Measurements from ENCODE around the gene SORL1-AS1. TPM values are rescaled to one million over a fixed set of nuclear protein-coding genes. Genes with fewer than 3 reads are reported as not detected.

SORL1-AS1 gene

DNA sequence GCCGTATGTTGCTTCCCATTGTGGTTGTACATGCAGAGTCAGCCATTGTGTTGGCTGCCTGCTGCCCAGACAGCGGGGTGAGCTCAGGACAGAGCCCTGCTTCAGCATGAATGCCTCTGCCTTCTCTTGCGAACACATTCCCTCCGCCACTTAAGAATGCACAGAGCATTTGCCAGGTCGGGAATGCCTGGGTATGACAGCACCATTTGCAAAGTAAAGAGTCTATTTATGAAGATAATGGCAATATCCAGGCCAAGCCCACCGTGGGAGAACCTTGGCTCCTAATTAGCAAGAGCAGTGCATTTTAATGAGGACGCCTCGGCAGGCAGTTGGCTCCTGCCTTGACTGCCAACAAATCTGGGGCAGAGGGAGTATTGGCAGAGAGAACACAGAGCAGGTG lies 63.1 kb downstream of the SORL1-AS1 start:
- Mint-ChIP-seq H3K27ac (no peak overlapping the region), H3K4me1 (ENCODE audit: low read depth) (peaks cover 18% of the 10 kb centered on the region), H3K4me3 (no peak overlapping the region), H3K27me3 (ENCODE audit: low read depth) (no peaks in the 10 kb centered on the region), H3K36me3 (ENCODE audit: low read depth) (no peaks in the 10 kb centered on the region), H3K9me3 (ENCODE audit: insufficient read depth) (no peaks in the 10 kb centered on the region)
- ChIA-PET POLR2A (no interaction called here), CTCF (interaction anchor here (1.3 kb wide), 1 partner anchor 31 kb away, joined by 4 read pairs; no protein-coding TSS in a partner anchor)
- DNase-seq (no peak), ATAC-seq (no peak)

Other genes with a start within 250 kb of the SORL1-AS1 start
- 10 to 100 TPM; 18.9 to 21.6 TPM for gene SC5D, start 160.2 kb downstream of the SORL1-AS1 start, total RNA-seq
- gene SORL1, start 653 bp downstream of the SORL1-AS1 start, total RNA-seq: 100 to 1,000 TPM in 1 of 2 experiments, 10 to 100 TPM in 1; 98.9 to 107 TPM